GM21360 (cell line): Measurements from ENCODE around the gene CNOT4.

Experiments
- ATAC-seq: cut with Tn5 transposase; IDR thresholded peaks from one replicate; pipeline ENCODE4 v1.9.1; 2021; ENCODE audit warnings: mild to moderate bottlenecking, moderate library complexity; ENCODE audit not compliant: unreplicated experiment

Gene CNOT4

GRCh38 chr7:135405969-135406368, 103.9 kb downstream of the CNOT4 start:
- ATAC-seq, result no peak

DNA sequence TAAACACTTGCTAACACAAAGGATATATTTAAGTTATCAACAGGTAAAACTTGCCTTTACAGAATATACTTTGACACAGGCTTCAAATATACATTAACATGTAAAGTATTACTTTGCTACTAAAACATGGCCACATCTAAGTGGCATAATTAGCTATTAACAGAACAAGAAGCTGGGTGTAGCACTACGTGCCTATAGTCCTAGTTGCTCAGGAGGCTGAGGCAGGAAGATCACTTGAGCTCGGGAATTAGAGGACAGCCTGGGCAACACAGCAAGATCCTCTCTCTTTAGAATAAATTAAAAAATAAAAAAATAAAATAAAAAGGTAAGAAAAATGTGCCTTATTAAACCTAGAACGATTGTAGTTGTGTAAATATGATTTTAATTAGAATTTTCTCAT, 106.6 kb downstream of the CNOT4 start:
- no peak for ATAC-seq

- no peak for ATAC-seq
Observed at GRCh38 chr7:135397689-135398088, 112.2 kb downstream of the CNOT4 start.

DNA sequence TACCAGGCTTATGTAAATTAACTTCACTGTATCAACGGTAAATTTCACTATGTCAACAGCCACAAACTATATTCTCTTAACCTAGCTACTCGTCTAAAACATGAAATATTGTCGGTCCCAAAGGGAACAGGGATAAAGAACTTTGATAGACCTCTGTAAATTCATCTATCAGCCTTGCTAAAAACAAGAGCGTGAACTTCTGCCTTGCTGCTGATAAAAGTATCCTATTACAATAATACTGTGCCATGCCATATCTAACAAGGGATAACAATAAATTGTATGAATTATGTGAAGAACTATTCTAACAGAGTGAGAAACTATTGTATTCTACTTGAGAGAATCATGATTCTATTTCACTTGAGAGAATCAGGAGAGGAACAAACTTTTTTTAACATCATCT, 117.2 kb downstream of the CNOT4 start:
- ATAC-seq, result no peak

GRCh38 chr7:135391514-135391913, 118.4 kb downstream of the CNOT4 start:
- no peak for ATAC-seq

DNA sequence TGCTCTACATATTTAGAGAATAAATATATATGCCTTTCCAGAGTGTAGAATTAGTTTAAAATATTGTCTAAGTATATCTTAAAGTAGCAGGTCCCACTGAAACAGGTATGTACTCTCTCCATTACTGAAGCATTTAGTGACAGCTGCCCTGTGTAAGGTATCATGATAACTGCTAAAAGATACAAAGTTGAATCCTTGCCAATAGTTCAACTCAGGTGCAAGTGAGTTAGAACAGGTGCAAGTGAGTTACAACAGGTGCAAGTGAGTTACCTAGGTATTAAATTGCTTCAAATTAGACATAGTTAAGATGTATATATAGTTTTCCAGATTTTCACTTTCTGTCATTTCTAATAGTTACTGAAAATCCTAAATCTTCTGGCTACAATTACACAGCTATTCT, 119.1 kb downstream of the CNOT4 start:
- ATAC-seq, result no peak

- ATAC-seq, result no peak
Observed at GRCh38 chr7:135389971-135390370, 119.9 kb downstream of the CNOT4 start.

DNA sequence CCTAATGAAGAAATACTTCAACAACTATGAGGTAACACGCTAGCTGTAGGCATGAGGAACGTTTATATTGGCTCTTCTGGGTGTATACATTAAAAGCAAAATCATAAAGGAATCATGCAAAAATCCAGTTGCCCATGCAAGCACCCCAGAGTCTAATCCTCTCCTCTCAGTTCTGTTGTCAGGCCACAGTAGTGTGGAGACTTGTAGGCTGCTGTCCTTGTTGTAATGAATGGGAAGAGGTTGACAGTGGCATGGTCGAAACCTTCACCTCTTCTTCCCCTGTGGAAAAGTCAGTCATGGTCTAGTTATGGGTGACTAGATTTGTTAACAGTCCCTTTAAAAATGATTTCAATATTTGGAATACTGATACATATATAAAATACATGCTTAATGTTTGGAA, 121.3 kb downstream of the CNOT4 start:
- ATAC-seq, result no peak

GRCh38 chr7:135386776-135387175, 123.1 kb downstream of the CNOT4 start:
- ATAC-seq, result no peak

GRCh38 chr7:135386181-135386580, 123.7 kb downstream of the CNOT4 start:
- ATAC-seq, result no peak

DNA sequence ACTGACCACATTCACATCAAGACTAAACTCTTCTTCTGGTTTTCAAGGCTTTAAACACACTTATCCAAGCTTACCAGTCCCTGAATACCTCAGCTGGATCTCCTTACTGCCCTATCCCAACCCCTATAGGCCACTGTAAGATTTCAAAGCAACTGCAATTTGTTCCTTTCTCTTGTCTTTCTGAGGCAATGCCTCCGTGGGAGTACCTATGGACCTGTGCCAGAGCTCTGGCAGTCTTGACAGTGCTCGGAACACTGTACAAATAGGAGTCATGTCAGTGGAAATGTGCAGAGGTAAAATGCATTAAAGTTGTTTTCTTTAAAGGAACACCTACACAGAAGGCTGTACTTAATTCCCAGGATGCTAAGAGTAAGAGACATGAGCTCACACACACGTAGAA, 124.7 kb downstream of the CNOT4 start:
- ATAC-seq, result no peak

- ATAC-seq, result no peak
Observed at GRCh38 chr7:135383525-135384175, 126.3 kb downstream of the CNOT4 start.

DNA sequence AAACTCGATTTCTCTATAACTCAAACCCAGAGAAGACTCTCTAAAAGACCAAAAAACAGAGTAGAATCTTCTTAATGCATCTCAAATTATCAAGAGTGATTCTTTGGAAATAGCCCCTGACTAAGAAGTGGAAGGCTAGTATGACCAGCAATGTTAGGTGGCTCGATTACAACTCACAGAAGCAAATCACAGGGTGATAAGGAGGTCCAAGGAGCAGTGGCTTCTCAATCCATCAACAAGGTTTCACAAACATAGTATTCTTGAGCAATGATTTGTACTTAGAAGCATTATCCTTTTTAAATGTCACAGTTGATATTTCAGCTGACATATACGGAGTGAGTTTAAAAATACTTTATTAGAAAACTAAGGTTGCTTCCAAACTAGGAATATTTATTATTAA, 127.7 kb downstream of the CNOT4 start:
- no peak for ATAC-seq

DNA sequence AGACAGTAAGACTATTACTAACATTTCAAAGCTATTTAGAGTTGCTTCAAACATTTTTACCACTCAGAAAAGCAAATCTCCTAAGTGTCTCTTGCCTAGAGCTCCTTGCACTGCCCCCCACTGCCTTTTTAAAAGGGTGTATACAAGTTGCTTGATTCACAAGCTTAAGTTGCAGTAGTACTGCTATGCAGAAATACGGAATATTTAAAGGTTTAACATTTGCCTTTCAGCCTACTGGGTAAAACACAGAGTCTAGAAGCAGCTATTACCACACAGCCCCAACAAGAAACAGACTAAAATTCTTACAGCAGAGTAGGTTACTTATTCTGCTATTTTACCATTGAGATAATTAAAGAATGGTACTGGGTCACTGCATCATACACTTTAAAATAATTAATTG, 128.5 kb downstream of the CNOT4 start:
- ATAC-seq, result no peak

DNA sequence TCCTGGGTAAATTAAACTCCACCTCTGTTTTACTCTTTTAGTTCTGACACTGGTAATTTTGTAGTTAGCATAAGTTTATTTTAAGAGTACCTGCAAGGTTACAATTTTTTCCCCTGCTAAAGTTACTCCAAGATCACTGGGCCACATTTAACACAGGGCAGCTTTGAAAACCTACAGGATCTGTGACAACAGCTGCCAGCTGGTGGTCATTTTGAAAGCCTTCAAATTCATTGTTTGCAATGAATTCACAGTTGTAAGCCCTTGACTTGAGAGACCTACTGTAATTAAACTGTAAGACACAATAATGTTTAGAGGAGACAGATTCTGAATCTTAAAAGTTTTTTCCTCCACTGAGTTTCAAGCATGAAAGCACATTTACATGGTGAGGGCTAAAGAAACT, 129.6 kb downstream of the CNOT4 start:
- ATAC-seq, result no peak

GRCh38 chr7:135377171-135377570, 132.7 kb downstream of the CNOT4 start:
- no peak for ATAC-seq

DNA sequence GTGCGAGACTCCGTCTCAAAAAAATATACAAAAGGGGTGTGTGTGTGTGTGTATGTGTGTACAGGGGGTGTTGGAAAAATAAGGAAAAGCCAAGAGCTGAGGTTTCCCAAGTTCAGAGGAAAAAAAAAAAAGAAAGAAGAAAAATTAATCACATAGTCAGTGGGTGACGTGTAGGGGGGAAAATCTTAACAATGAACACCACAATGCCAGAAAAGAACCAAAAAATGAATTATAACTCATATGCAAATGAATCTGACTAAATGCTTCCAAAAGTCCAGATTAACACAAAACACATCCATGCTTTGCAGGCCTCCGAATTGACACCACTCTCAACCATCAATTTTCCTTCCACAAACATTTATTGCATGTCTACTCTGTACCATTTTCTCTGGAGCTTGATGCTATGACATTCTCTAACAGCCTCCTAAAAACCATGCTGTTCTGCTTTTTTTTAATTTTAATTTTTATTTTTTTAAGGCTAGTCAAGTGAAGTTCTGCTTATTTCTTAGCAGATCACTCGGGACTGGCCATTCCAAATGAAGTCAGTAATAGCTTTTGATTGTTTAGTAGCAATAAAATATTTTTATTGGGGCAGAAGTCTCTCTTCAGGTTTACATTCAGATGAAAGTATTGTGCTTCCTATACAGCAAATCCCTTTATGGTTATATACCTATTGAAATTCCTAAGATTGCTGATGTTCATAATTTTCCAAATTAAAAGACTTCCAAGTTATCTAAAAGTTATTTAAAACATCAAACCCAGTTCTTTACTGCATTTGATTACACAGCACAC, 133.8 kb downstream of the CNOT4 start:
- no peak for ATAC-seq

DNA sequence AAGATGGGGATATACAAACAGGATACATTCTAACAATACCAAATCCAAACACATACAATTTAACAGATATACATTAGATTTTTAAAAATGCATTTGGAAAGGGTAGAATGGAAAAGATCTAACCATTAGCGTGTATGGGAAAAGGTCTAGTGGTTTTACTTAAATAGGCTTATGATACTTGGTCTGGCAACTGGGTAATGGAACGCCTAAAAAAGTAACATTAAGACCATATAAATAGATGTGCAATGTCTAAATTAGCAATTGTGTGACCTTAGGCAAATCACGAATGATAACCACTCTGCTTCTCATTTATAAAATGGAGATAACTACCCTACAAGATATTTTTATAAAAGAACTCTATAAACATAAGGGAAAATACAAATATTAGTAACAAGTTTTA, 135.2 kb downstream of the CNOT4 start:
- no peak for ATAC-seq

DNA sequence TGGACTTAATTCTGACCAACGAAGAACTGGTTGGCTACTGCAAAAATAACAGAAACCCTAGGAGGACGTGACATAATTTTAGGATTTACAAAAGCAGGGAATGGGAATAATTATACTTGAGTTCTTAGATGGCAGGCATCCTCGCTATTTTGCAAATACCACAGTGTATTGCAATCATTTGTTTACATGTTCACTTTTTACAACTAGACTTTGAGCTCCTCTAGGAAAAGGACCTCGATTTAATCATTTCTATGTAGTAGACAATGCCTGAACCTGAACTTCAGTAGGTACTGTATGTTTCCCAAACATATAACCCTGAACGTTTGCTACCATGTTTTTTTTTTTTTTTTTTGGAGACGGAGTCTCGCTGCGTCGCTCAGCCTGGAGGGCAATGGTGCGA, 137.7 kb downstream of the CNOT4 start:
- ATAC-seq, result no peak

- ATAC-seq, result no peak
Observed at GRCh38 chr7:135370656-135371055, 139.2 kb downstream of the CNOT4 start.

- no peak for ATAC-seq
Observed at GRCh38 chr7:135369405-135369804, 140.5 kb downstream of the CNOT4 start.

- ATAC-seq, result no peak
Observed at GRCh38 chr7:135368416-135369186, 141.3 kb downstream of the CNOT4 start.
